B cell (primary cell): ENCODE results near the gene SLC36A4. TPM values are rescaled to one million over a fixed set of nuclear protein-coding genes. Genes with fewer than 3 reads are reported as not detected.

Experiments used
- ATAC-seq: fragments of 200-7000 bp; cut with Tn5 transposase; one replicate; pipeline ENCODE4 v1.10.0; 2021; ENCODE audit warnings: low read depth, mild to moderate bottlenecking, moderate number of reproducible peaks, moderate library complexity
- CTCF ChIA-PET: fragments of 350-600 bp; sonication (Branson Sonifier 250); formaldehyde crosslinking; loops from one replicate; lab custom pipeline; 2021; ENCODE audit warnings: antibody characterized with exemption, inconsistent platforms; lab: Charles Lee
- POLR2A ChIA-PET: fragments of 350-600 bp; sonication (Branson Sonifier 250); formaldehyde crosslinking; loops from one replicate; lab custom pipeline; 2021; ENCODE audit warnings: antibody characterized with exemption; lab: Charles Lee
- DNase-seq: peaks from one replicate; pipeline ENCODE4 v3.0.0; 2013
- H2AFZ ChIP-seq: 2 replicates; pipeline ENCODE4 v1.6.1; 2012; ENCODE audit warnings: mild to moderate bottlenecking, low read depth, low read length; ENCODE audit not compliant: insufficient read depth, poor library complexity, severe bottlenecking
- H3K27ac ChIP-seq, 2 donors: 1 replicate in 1 of 2; 2 replicates in 1 of 2; pipeline ENCODE4 v1.5.1; 2012 to 2013; ENCODE audit warnings: low read length in 2 of 2, mild to moderate bottlenecking in 2 of 2, moderate library complexity in 1 of 2
- H3K27me3 ChIP-seq, 4 experiments: fragments of 200-600 bp in 1 of 4; sonication (generic) in 1 of 4; replicated peaks in 1 of 4; 1 replicate in 2 of 4; 2 replicates in 2 of 4; pipeline versions ENCODE4 v1.6.1 to v1.7.0; 2013 to 2016; ENCODE audit warnings: low read length in 3 of 4, mild to moderate bottlenecking in 2 of 4, mixed read lengths in 1 of 4, moderate library complexity in 1 of 4; ENCODE audit not compliant: insufficient read depth in 4 of 4, control insufficient read depth in 3 of 4; ENCODE audit errors: control extremely low read depth in 1 of 4
- H3K36me3 ChIP-seq, 2 experiments: replicated peaks in 1 of 2; 1 replicate in 1 of 2; 2 replicates in 1 of 2; pipeline versions ENCODE4 v1.6.1 to v1.7.1; 2013; ENCODE audit warnings: low read length in 1 of 2; ENCODE audit not compliant: insufficient read depth in 2 of 2, control insufficient read depth in 1 of 2; ENCODE audit errors: control extremely low read depth in 1 of 2, extremely low read depth in 1 of 2
- H3K4me1 ChIP-seq, 2 donors: fragments of 200-600 bp in 1 of 2; sonication (generic) in 1 of 2; 1 replicate in 1 of 2; 2 replicates in 1 of 2; pipeline versions ENCODE4 v1.5.1 to v1.6.1; 2013 to 2017; ENCODE audit warnings: low read length in 2 of 2; ENCODE audit not compliant: control insufficient read depth in 2 of 2, insufficient read depth in 2 of 2
- H3K4me2 ChIP-seq: replicated peaks from 2 replicates; pipeline ENCODE3; 2012; ENCODE audit warnings: mild to moderate bottlenecking, low read depth, low read length; ENCODE audit not compliant: poor library complexity, severe bottlenecking
- H3K4me3 ChIP-seq, 5 experiments: fragments of 200-600 bp in 1 of 5; sonication (generic) in 1 of 5; 1 replicate in 3 of 5; 2 replicates in 2 of 5; pipeline versions ENCODE4 v1.5.1 to v1.7.0; 2011 to 2016; ENCODE audit warnings: low read length in 4 of 5, mild to moderate bottlenecking in 4 of 5, low read depth in 2 of 5, control low read depth in 1 of 5, moderate library complexity in 1 of 5; ENCODE audit not compliant: insufficient read depth in 1 of 5; ENCODE audit errors: control extremely low read depth in 1 of 5, extremely low read depth in 1 of 5
- H3K79me2 ChIP-seq: fragments of 200-600 bp; sonication (generic); one replicate; pipeline ENCODE4 v1.6.0; 2016; ENCODE audit warnings: low read length; ENCODE audit not compliant: control insufficient read depth, insufficient read depth
- H3K9ac ChIP-seq: fragments of 200-600 bp; sonication (generic); 2 replicates; pipeline ENCODE4 v1.6.1; 2017; ENCODE audit warnings: mild to moderate bottlenecking, low read length, moderate library complexity
- H3K9me3 ChIP-seq, 3 donors: one replicate each; pipeline versions ENCODE4 v1.6.1 to v1.7.1; 2013; ENCODE audit warnings: low read length in 2 of 3; ENCODE audit not compliant: control insufficient read depth in 2 of 3, insufficient read depth in 1 of 3; ENCODE audit errors: control extremely low read depth in 1 of 3
- H4K20me1 ChIP-seq: 2 replicates; pipeline ENCODE4 v1.6.0; 2012; ENCODE audit warnings: mild to moderate bottlenecking, low read length; ENCODE audit not compliant: insufficient read depth, control insufficient read depth, poor library complexity, severe bottlenecking
- H3K27ac Mint-ChIP-seq: one replicate; pipeline ENCODE4 v1.8.0; 2021; ENCODE audit warnings: mixed read lengths
- H3K27me3 Mint-ChIP-seq: one replicate; pipeline ENCODE4 v1.8.0; 2021; ENCODE audit warnings: mixed read lengths
- H3K4me1 Mint-ChIP-seq: one replicate; pipeline ENCODE4 v1.8.0; 2021; ENCODE audit warnings: mixed read lengths
- H3K4me3 Mint-ChIP-seq: one replicate; pipeline ENCODE4 v1.8.0; 2021; ENCODE audit warnings: mixed read lengths
- H3K9me3 Mint-ChIP-seq: one replicate; pipeline ENCODE4 v1.8.0; 2022; ENCODE audit warnings: mixed read lengths; ENCODE audit not compliant: insufficient read depth
- EZH2 ChIP-seq: IDR thresholded peaks from 2 replicates; pipeline ENCODE4 v1.6.1; 2012; ENCODE audit warnings: borderline replicate concordance, low read depth, mild to moderate bottlenecking, moderate library complexity, low read length; ENCODE audit not compliant: insufficient read depth, poor library complexity, severe bottlenecking
- WGBS: methylation state at CpG from one replicate; pipeline ENCODE4 v1.1.5; 2013; ENCODE audit warnings: missing lambda C conversion rate; ENCODE audit not compliant: insufficient coverage; 5-methylcytosine and 5-hydroxymethylcytosine counted together
- intact Hi-C: fragments of 100-400 bp; cut with micrococcal nuclease; formaldehyde crosslinking; loops from one replicate; pipeline ENCODE4 v1.10.0; 2022
- polyA plus RNA-seq: library from polyadenylated mRNA; depleted of rRNA; stranded (reverse); fragments of >200 nt; gene quantifications from 2 replicates; pipeline ENCODE4 v1.2.3, GENCODE V29; 2012
- total RNA-seq, 2 donors: library from RNA; stranded (reverse); fragments of 120-200 nt in 1 of 2; gene quantifications; 1 replicate in 1 of 2; 2 replicates in 1 of 2; pipeline versions ENCODE4 v1.2.3 to v1.2.4, GENCODE V29; 2013 to 2022
- TF ChIP-seq, protein P1 (sequence below): fragments of 200-600 bp; IDR thresholded peaks from one replicate; pipeline ENCODE4 v1.8.0; 2022; ENCODE audit warnings: antibody characterized with exemption, mild to moderate bottlenecking

SLC36A4 gene
- total and polyA plus RNA-seq, 2 donors (not counting 1 experiment from before 2014, with no cell fraction given), result 8.6 to 28.2 TPM

DNA sequence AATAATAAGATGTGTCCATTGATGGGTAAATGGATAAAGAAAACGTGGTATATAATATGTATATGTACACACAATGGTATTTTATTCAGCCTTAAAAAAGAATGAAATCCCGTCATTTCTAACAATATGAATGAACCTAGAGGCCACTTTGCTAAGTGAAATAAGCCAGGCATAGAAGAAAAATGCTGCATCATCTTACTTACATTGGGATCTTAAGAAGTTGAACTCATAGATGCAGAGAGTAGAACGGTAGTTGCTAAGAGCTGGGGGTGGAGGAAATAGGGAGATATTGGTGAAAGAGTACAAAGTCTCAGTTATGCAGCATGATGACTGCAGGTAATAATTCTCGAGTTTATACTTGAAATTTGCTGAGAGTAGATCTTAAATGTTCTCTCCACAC, 14.3 kb upstream of the SLC36A4 start:
- H4K20me1 ChIP-seq, result no peaks in the 10 kb centered on the region
- H3K9me3 ChIP-seq, result peaks cover 0 to 10% (median 7%) of the 10 kb centered on the region in 3 donors
- DNase-seq (no peak), ATAC-seq (no peak)
- peaks cover 0 to 13% (median 0%) of the 10 kb centered on the region in 4 experiments for H3K27me3 ChIP-seq
- no peaks in the 10 kb centered on the region for H3K79me2 ChIP-seq
- intact Hi-C loops, result no loop called here
- no peak overlapping the region for H2AFZ ChIP-seq
- H3K9ac ChIP-seq, result no peak overlapping the region
- CTCF ChIA-PET, result interaction anchor here (1.2 to 1.3 kb wide), 2 partner anchors 13 to 23 kb away, joined by 3 read pairs; no protein-coding TSS in a partner anchor
- no peak overlapping the region for H3K27ac ChIP-seq
- H3K36me3 ChIP-seq, result no peaks in the 10 kb centered on the region
- H3K4me1 Mint-ChIP-seq, result no peaks in the 10 kb centered on the region
- POLR2A ChIA-PET, result no interaction called here
- no peak overlapping the region for H3K4me3 ChIP-seq
- TF ChIP-seq, protein P1, sequence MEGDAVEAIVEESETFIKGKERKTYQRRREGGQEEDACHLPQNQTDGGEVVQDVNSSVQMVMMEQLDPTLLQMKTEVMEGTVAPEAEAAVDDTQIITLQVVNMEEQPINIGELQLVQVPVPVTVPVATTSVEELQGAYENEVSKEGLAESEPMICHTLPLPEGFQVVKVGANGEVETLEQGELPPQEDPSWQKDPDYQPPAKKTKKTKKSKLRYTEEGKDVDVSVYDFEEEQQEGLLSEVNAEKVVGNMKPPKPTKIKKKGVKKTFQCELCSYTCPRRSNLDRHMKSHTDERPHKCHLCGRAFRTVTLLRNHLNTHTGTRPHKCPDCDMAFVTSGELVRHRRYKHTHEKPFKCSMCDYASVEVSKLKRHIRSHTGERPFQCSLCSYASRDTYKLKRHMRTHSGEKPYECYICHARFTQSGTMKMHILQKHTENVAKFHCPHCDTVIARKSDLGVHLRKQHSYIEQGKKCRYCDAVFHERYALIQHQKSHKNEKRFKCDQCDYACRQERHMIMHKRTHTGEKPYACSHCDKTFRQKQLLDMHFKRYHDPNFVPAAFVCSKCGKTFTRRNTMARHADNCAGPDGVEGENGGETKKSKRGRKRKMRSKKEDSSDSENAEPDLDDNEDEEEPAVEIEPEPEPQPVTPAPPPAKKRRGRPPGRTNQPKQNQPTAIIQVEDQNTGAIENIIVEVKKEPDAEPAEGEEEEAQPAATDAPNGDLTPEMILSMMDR, result no peak
- TF ChIP-seq EZH2, result no peak
- no peak overlapping the region for H3K27ac Mint-ChIP-seq
- H3K4me2 ChIP-seq, result no peak overlapping the region
- H3K4me1 ChIP-seq, result no peaks in the 10 kb centered on the region
- peaks cover 4% of the 10 kb centered on the region for H3K27me3 Mint-ChIP-seq
- H3K9me3 Mint-ChIP-seq, result peaks cover 6% of the 10 kb centered on the region
- no peak overlapping the region for H3K4me3 Mint-ChIP-seq
- no CpG with 5 or more reads among the region's 4 CpGs for WGBS

DNA sequence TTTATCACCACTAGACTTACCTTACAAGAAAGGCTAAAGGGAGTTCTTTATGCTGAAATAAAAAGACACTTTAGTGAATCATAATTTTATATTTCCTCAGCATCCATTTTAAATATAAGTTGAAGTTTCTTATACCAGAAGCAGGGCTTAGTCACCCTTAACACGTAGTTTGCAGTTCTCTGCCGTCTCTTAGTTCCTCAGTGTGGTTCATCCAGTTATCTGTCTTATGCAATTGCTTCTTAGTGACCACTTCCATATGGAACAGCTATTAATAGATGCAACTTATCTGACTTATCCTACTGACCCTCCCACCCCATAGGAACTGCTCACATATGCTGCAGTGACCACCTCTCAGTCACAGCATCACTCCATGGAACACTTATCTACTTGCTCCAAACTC, 11.7 kb upstream of the SLC36A4 start:
- 94% methylated on average over 2 of the region's 2 CpGs for WGBS

More for the DNA sequence above, 11.7 kb upstream of the SLC36A4 start:
- Histone ChIP-seq H3K27ac (no peak overlapping the region), H3K79me2 (no peaks in the 10 kb centered on the region), H3K9me3 (peaks cover 0 to 10% (median 8%) of the 10 kb centered on the region in 3 donors), H3K27me3 (peaks cover 0 to 15% (median 2%) of the 10 kb centered on the region in 4 experiments), H4K20me1 (no peaks in the 10 kb centered on the region), H3K4me3 (no peak overlapping the region), H3K36me3 (no peaks in the 10 kb centered on the region), H3K9ac (no peak overlapping the region), H3K4me1 (no peaks in the 10 kb centered on the region), H3K4me2 (no peak overlapping the region), H2AFZ (no peak overlapping the region)
- Mint-ChIP-seq H3K9me3 (peaks cover 6% of the 10 kb centered on the region), H3K4me1 (no peaks in the 10 kb centered on the region), H3K27me3 (peaks cover 13% of the 10 kb centered on the region), H3K4me3 (no peak overlapping the region), H3K27ac (no peak overlapping the region)
- CTCF ChIA-PET, result no interaction called here
- DNase-seq (no peak), ATAC-seq (no peak)
- POLR2A ChIA-PET, result no interaction called here
- intact Hi-C loops, result no loop called here
- TF ChIP-seq EZH2, result no peak
- TF ChIP-seq, protein P1, result no peak
